ENCODE data around the gene PDE2A.

PDE2A gene

DNA sequence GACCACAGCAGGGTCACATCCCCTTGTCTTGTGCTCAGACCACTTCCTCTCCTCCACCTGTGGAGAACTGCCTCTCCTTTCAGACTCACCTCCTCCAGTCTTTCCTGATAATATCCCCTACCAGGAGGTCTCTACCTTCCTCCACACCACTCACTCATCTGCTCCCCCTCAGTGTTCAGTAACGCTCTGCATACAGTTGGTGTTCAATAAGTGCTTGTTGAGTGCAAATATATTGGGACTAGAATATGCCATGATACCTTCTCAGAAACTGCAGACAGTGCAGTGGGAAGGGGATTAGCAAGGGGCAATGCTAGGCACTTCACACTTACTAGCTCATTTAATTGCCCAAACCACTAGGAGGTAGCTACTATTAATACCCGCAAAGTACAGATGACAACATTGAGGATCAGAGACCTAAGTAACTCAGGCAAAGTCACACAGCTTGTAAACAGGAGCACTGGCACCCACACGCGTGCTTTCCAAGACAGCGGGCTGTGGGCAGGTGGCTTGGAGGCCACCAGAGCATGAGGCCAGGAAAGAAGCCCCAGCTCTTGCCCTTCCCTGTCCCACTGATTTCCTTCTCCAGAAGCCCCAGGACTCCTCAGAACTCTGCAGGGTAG is 8.1 kb upstream of the PDE2A start:
- DNase-seq = no peak

DNA sequence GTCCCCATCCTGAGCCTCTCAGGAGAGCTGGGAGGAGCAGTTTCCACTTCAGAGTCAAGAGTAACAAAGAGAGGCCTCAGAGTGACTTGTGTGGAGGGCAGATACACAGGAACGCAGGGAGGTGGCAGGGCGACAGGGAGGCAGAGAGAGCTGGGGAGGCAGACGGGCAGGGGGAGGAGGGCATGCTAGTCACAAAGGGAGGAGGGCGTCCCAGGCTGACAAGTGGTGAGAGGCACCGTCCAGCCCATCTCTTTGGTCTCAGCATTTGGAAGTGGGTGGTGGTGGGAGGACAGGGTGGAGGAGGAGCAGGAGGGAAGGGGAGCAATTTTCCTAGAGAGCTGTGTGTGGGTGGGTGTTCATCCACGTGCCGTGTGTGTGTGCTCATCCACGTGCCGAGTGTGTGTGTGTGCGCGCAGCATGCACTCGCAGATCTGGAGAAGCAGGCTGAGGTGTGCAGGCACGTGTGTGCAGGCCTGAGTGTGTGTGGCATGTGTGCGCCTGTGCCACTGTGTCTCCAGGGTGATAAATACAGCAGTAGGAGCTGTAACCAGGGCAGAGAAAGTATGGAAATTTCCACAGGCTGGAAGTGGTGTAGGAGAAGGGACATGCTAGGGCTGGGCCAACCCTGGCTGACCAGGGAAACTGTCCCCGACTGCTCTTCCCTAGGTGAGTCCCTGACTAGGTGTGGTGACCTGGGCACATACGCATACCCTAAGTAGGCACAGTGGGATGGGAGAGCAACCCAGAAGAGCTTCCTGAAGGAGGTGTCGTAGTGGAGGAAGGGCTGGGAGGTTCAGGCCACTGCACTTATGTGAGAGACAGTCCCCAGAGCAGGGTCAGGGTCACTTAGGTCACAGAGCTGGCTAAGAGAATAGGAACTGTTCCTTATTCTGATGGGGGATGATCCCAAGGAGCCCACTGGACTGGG is 7.3 kb upstream of the PDE2A start:
- no peak for DNase-seq

DNA sequence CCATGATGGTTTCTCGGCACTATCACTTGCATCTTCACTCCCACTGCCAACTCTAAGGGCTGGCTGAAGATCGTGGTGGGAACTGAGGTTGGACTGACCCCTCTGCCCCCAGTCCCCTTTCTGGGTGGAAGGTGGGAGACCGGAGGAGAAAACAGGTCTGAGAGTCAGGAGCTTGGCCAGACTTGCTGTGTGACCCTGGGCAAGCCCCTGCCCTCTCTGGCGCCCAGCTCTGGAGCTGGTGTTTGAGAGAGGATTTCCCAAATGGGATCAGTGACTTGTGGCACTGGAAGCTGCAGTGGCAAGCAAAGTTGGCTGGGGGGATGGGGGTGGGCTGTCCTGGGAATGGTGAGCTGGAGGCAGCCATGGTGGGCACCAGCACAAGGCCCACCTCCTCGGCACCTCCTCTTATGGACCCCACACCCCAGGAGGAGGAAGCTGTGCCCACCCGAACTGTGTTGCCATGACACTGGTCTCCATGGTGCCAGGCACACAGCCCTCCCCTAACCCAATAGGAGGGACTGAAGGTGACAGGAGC is 6.5 kb upstream of the PDE2A start:
- DNase-seq = no peak

DNA sequence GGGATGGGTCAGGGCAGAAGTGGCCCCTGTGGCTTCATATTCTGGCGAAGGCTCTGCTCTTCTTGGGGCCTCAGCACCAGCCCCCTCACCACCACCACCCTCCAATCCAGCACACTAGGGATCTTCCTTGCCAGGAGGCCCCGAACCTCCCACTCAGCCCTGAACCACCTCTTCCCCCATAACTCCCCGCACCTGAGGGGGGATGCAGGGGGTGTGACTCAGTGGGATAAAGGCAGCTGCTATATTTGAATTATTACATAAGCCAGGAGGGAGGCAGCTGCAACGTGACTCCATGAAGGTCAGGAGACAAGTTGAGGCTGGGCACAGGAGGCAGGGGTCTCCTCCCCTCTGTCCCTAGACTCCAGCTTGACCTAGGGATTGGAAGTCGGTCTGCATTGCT is 5.6 kb upstream of the PDE2A start:
- no peak for DNase-seq

DNA sequence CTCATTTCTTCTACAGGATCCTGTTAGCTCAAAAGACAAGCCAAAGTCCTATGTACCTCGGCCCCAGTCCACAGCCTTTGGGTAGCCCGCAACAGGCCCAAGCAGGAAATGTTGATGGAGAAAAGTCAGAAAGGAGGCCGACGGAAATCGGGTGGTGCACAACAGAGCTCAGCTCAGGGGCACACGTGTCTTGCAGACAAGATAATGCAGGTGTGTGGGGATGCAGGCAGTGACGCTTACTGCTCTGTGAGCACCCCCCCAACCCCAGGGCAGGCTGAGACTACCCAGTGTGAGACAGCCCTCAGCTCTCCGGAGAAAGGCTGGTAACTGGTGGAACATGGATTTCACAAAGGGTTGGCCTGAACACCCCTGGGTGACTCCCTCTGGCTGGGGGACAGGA is 4.3 kb upstream of the PDE2A start:
- DNase-seq = no peak

DNA sequence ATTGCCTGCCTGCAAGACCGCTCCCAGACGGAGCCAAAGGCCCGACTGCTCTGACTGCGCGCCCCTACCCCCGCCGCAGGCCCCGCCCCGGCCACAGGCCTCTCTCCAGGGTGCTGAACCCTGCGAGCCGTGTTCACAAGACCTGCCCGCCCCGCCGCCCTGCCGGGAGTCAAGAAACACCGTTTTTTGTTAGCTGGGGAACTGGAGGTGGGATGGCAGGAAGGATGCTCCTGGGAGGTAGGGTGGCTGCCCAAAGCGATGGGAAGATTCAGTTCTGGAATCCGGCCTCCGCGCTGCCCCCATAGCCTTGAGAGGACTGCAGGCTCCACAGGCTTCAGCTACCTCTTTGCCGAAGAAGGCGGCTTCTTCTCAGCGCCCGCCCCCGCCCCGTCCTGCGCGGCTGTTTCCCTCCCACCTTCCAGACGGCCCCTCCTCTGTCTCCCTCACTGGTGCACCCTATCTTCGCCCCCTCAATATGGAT is 2.7 kb upstream of the PDE2A start:
- DNase-seq = peak; percentile 44

DNA sequence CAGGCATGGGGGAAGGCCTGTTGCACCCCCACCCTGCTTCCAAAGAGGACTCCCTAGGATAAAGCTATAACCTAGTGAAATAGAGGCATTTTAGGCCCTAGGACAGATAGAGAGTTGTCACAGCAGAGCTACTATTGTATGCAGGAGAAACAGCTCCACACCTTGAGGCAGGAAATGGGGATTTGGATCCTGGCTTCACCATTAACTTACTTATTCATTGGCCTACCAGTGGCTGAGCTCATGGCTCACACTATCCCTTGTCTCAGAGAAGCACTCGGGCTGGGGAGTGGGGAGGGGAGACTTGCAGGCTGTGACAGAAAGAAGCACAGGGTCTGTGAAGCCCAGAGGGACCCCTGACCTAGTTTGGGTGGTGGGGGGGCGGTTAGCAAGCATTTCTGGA is 999 bp upstream of the PDE2A start:
- no peak for DNase-seq

DNA sequence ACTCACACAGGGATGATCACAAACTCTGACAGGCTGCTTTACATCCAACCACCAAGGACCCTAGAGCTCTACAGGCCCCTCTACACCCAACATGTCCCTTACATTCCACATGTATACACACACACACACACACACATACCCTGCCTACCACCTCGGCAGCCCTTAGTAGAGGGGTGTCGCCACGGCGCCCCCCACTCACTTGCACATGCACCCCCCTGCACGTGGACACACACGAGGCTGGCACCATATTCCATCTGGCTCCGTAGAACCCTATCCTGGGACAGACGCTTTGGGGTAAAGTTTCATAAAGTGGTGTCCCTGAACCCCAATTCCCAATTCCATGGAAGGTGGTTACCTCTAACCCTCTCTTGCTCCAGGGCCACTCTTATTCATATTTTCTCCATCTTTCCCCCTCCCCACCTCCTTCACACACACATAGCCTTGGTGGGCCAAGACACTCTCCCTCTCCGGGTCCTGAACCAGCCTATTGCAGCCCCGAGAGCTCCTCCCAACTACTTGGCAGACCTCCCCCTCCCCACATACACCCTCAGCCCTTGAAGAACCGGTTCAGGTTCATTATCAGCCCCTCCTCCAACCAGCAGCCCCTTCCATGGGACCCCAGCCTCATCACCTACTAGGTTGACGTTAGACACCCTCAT is 809 bp downstream of the PDE2A start:
- DNase-seq = no peak

DNA sequence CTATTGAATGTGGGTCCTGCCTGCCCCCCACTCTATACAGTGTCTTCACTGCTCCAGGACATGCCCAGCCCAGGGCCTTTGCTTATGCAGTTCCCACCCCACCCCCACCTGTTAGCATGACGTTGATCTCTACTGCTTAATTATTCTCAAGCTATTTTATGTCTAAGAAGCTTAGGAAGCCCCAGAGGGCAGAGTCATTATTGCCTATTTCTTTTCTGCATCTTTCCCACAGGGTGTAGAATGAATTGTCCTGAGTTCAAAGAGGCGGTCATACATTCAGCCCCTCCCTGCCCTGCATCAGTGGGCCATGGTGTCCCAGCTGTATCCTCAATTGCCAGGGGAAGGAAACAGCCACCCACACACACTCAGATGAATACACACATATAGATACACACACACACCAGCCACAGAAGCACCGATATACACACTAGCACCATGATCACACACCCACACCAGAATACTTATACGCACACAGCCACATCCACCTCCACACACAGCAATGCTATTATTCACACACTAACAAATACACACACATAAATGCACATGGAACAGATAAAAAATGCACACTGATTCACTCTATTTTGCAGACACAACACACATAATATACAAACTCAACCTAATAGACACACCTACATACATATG is 1.5 kb downstream of the PDE2A start:
- DNase-seq = no peak

DNA sequence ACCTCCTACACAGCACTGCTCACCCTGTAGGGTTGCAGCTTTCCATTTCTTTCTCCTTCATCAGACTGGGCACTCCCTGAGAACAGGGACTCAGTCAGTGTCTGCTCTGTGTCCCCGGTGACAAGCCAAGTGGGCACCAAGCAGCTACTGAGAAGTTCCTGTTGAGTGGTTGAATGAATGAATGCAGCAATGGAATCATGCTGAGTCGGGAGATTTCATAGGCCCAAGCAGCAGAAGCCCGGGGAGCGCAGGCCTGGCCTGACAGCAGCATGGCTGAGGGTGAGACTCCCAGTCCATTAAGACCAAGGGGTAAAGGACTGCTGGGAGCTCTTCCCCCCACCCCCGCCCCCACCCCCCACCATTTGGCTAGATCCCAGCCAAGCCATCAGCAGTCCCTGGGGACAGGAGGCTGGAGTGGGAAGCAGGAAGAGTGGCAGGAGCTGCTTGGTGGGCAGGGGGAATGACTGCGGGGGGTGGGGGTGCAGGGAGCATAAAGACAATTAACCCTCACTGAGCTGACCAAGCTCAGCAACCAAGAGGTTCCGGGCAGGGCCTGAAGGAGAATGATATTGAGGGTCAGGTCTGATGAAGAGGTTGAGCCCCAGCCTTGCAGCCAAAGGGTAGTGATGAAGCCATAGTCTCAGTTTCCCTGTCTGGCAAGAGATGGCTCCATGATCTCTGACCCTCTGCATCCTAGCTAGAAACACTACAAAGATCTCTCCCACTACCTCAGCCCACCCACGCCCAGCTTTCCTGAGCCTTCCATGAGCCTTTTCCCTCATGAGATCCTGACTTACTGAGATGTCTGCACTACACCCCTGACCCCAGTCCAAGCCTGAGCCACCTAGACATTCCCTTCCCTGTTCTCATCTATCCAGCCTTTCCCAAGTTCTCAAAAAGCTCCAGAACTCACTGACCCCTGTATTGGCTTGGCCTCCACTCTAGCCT is 2.8 kb downstream of the PDE2A start:
- DNase-seq = no peak

DNA sequence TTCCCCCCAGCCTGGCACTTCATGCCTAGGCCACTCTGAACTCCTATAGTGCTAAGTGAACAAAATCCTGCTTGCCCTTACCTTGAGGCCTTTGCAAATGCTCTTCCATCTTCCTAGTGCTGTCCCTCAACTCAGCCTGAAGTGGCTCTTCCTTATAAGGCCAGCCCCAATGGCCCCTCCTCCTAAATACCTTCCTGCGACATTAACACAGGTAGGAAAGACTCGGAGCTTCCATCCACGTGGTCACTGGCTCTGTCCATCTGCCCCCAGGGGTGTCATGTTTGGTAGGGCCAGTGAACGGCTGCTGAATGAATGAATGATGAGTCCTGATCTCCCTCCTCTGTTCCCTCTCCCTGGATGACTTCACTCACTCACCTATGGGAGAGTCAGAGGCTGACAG is 4.2 kb downstream of the PDE2A start:
- no peak for DNase-seq

DNA sequence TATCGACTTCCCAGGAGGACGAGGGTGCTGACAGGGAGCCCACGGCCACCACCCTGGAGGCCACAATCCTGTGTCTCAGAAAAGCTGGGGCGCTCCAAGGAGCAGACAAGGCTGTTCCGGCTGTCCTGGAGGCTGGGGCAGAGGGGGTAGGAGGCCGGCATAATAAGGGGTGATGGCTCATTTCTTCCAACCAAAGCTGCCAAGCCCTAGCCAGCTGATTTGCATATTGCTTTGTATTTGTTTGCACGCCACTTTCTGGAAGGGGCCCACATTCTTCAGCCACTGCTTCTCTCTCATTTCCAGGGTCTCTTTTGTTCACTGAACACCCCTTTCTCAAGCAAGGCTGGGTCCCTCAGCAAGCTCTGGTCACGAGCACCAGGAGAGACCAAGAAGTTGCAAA is 4.7 kb downstream of the PDE2A start:
- no peak for DNase-seq

DNA sequence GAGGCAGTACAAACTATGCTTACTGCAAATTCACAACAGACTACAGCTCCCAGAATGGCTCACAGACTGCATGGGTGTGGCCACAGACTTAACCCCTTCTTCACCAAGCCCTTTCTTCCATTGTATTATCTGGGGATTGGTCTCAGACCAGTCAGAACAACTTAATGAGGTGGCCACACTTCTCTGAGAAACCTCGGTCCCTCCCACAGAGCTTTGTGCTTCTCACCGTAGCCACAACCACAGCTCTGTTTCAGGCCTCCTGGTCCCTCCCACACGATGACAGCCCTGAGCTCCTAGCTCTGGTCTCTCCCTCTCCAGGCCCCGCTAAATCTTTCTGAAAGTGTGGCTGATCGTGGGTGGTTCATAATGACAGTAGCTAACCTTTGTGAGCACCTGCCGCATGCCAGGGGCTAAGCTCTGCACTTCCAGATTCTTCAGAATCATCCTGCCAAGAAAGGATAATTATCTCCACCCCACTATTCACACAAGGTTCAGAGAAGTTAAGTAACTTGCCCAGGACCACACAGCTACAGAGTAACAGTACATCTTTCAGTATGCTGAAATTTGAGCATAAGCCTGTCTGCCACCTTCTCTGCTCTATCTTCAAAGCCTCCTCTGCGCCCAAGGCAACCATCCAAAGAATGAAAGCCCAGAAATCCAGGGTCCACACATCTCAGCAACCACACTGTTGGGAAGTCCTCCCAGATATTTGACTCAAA is 5.4 kb downstream of the PDE2A start:
- DNase-seq = no peak

DNA sequence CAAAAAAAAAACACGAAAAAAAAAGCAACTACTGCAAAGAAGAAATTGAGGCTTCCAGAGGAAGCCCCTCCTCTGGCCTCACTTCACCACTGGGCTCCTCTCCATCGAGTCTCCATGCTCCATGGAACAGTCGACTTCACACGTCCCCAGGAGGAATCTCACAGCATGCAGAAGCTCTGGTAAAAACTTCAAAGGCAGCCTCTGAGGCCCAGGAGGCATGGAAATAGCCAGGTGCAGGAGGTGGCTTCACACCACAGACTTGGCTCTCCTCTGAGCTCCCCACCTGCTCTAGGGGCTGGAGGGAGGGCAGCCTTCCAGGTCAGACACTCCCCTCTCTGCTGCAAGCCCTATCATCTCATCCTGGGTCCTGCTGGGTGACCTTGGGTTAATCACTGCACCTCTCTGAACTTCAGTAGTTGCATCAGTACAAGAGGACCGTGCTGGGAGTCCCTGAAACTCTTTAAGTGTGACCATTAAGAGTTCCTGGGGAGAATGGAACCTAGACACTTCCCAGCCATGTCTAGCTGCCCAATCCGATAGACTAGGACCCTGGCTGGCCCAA is 8.2 kb downstream of the PDE2A start:
- no peak for DNase-seq

DNA sequence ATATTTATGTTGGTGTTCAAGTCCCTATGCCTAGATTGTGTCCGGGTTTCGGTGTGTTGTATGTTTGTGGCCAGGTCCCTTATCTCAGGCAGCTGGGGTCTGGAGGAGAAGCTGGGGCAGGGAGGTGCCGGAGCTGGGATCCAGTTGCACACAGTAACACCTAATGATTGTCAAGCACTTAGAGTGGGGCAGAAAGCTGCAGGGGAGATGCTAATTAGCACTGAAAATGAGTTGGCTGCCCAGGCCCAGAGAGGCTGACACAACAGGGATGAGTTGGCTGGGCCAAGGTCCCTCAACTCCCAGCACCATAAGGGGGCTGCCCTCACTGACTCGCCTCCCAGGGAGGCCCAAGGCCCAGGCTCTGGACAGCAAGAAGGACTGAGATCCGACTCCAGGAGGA is 12.2 kb downstream of the PDE2A start:
- DNase-seq = no peak

DNA sequence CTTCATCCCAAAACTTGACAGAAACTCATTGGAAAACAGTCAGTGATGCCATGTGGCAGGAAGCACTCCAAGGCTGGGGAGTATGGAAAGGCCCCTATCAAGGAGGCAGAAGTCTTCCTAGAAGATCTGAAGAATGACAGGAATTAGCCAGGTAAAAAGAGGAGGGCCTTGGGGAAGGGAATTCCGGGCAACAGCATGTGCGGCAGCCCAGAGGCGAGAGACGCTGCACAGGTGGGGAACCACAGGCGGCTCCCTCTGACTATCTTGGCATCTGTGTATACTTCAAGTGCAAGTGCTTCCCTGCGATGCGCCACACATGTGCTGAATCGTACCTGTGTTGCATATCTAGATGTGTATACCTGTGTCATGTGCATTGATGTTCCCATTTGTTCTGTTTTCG is 12.7 kb downstream of the PDE2A start:
- DNase-seq = no peak

DNA sequence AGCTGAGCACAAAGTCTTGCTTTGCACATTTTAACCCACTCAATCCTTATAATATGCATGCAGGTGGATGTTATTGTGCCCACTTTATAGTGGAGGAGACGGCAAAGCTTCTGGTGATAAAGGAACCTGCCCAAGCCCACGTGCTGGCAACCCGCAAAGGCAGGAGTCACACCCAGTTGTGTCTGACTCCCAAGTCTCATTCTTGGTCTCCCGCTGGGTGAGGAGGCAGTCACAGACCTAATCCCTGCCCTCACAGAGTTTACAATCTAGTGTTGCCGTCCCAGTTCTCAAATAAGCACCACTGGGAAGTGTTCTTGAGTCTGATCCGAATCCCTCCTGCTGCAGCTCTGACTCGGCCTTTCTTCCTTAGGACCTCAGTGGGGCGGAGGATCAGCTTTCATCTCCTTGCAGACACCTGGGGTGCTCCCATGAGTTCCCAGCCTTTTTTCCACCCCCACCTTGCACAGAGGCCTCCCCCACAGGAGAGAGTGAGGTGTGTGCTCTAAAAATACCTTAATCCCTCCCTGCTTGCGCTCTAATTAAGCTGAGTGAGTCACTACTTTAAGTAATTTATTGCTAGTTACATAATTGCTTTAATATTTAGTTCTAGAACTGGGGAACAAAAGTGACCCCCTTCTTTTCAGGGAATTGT is 15.1 kb downstream of the PDE2A start:
- no peak for DNase-seq

DNA sequence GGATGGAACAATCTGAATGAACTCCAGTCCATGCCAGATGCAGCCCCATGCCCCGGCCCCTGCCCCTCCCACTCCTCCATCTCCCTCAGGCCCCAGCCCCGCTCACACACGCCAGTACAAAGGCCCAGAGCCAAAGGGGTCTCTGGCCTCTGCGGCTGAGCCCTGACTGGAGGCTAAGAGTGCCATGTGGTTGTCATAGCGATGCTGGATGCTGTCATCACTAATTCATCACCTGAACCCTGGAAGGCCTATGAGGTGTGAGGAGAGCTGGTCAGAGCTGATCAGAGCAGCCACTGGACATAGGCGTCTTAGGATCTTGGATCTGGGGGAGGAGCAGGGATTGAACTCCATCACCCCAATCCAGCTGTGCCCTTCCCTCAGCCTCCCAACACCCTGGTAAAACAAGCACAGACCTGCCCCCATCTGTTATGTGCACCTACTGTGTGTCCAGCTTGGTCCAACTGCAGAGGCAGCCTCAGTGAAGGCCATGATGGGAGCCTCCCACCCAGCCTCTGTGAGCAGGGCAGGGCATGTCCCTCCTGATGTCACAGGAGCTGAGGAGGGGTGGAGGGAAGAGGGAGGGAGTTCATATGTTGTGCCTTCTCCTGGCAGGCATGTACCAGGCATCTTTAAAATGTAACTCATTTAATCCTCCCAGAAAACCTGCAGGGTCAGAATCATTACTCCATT is 16.7 kb downstream of the PDE2A start:
- DNase-seq = no peak

DNA sequence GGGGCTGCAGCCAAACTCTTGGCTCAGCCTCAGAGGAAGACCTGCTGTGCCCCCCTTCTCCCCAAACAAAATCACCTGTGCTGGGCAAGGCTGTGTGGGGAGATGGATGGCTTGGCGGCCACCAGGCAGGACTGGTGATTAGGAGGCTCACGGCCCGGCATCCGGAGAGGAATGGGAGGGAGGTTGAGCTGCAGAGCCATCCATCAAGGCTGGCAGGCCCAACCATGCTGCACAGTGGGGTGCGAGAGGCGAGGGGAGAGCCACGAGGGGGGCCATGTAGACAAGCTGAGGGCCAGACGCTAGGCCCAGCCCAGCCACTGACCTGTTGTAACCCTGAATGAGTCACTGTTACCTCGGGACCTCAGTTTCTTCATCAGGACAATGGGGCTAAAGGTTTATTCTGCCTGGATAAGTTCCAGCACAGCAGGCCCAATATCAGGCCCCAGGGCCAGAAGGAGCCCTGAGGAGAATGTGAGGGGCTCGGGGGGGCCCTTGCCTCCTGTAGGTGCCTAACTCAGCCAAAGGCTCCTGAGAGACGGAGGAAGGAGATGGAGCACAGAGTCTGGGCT is 18.2 kb downstream of the PDE2A start:
- DNase-seq = no peak
